Measurements from ENCODE around the gene HMGA1.
A peak's percentile ranks its signal among the peaks of the same experiment; 100 is the strongest.

The HMGA1 gene

DNA sequence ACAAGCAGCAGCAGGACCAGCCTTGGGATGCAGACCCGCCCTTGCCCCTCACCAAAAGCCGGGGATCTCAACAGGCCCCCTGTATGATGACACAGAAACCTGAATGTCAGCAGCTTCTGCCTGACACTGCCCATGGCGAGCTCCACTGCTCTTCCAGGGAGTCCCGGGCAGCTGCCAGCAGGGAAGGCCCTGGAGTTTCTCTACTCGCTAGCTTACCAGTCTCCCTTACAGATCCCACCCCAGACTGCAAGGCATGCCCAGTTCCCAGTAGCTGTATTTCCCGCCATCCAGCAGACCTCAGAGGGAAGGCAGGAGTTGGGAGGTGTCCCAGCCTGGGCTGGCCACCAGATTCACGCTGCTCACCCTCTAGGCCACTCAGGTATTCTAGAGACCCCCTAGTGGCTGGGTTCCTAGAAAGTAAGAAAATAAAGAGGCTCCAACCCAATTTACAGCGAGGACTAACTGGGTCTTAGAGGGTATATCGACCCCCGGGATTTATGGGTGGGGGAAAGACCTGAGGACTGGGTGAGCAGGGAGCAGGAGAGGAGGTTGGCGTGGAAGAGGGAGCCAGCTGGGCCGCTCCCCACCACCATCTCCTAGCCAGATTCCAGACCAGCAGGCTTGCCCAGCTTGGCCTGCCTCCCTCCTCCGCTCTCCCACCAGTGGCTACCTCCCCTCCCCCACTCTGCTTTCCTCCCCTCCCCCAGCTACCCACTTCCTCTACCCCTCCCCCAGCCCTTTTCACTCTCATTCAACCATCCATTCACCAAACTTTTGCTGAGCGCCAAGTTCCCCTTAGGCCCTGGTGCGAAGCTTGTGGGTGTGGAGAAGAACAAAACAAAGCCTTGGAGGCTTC lies 9.7 kb upstream of the HMGA1 start:
- DNase-seq (ENCODE audit: low read depth) = peak; percentile 81
- TF ChIP-seq, protein P1, sequence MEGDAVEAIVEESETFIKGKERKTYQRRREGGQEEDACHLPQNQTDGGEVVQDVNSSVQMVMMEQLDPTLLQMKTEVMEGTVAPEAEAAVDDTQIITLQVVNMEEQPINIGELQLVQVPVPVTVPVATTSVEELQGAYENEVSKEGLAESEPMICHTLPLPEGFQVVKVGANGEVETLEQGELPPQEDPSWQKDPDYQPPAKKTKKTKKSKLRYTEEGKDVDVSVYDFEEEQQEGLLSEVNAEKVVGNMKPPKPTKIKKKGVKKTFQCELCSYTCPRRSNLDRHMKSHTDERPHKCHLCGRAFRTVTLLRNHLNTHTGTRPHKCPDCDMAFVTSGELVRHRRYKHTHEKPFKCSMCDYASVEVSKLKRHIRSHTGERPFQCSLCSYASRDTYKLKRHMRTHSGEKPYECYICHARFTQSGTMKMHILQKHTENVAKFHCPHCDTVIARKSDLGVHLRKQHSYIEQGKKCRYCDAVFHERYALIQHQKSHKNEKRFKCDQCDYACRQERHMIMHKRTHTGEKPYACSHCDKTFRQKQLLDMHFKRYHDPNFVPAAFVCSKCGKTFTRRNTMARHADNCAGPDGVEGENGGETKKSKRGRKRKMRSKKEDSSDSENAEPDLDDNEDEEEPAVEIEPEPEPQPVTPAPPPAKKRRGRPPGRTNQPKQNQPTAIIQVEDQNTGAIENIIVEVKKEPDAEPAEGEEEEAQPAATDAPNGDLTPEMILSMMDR (IDR thresholded peaks at IDR 0.05; ENCODE audit: low read depth, low read length) = no peak
- TF ChIP-seq, protein P2, sequence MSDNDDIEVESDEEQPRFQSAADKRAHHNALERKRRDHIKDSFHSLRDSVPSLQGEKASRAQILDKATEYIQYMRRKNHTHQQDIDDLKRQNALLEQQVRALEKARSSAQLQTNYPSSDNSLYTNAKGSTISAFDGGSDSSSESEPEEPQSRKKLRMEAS (IDR thresholded peaks at IDR 0.05; ENCODE audit: low read depth, low read length) = no peak
- TF ChIP-seq MYC (IDR thresholded peaks at IDR 0.05; ENCODE audit: low read depth, low read length) (no peak), POLR2A (IDR thresholded peaks at IDR 0.05; ENCODE audit: extremely low read depth, insufficient read length) (no peak)
- H3K4me3 ChIP-seq (ENCODE audit: low read depth, low read length) = no peak overlapping the region

DNA sequence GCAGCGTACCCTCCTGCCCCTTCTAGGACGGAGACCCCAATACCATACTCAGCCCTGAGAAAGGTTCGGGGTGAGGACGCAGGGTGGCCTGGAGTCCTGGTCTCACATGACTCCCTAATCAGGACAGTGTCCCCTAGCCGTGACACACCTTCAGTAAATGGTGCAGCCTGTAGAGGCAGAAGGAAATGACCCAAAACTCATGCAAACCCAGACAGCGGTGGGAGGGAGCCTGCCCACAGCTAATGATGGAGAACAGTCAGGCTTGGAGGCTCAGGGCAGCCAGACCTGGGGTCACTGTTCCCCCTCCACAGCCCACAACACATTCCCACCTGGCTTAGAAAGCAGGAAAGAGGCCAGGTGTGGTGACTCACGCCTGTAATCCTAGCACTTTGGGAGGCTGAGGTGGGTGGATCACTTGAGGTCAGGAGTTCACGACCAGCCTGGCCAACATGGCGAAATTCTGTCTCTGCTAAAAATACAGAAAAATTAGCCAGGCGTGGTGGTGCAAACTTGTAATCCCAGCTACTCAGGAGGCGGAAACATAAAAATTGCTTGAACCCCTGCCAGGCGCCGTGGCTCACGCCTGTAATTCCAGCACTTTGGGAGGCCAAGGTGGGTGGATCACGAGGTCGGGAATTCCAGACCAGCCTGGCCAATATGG lies 8.8 kb upstream of the HMGA1 start:
- DNase-seq (ENCODE audit: low read depth) = peak; percentile 22
- H3K4me3 ChIP-seq (ENCODE audit: low read depth, low read length) = no peak overlapping the region
- TF ChIP-seq, protein P2 (IDR thresholded peaks at IDR 0.05; ENCODE audit: low read depth, low read length) = no peak
- TF ChIP-seq, protein P1 (IDR thresholded peaks at IDR 0.05; ENCODE audit: low read depth, low read length) = no peak
- TF ChIP-seq MYC (IDR thresholded peaks at IDR 0.05; ENCODE audit: low read depth, low read length) (no peak), POLR2A (IDR thresholded peaks at IDR 0.05; ENCODE audit: extremely low read depth, insufficient read length) (no peak)

DNA sequence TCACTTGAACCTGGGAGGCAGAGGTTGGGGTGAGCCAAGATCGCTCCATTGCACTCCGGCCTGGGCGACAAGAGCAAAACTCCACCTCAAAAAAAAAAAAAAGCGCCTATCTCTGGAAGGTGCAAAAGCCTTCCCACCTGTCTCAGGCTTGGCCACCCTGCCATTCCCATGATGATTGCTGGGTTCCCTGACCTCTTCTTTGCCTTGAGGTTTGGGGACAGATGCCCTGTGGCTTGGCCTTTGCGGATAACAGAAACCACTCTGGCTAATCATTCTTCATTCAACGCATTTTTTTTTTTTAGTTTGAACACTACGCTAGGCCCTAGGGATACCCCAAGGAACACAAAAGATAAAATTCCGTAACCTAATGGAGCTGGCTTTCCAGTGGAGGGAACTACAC lies 6.8 kb upstream of the HMGA1 start:
- no peak overlapping the region for H3K4me3 ChIP-seq (ENCODE audit: low read depth, low read length)
- no peak for TF ChIP-seq POLR2A (IDR thresholded peaks at IDR 0.05; ENCODE audit: extremely low read depth, insufficient read length)
- TF ChIP-seq, protein P2 (IDR thresholded peaks at IDR 0.05; ENCODE audit: low read depth, low read length) = no peak
- TF ChIP-seq, protein P1 (IDR thresholded peaks at IDR 0.05; ENCODE audit: low read depth, low read length) = no peak
- no peak for TF ChIP-seq MYC (IDR thresholded peaks at IDR 0.05; ENCODE audit: low read depth, low read length)
- DNase-seq (ENCODE audit: low read depth) = no peak

DNA sequence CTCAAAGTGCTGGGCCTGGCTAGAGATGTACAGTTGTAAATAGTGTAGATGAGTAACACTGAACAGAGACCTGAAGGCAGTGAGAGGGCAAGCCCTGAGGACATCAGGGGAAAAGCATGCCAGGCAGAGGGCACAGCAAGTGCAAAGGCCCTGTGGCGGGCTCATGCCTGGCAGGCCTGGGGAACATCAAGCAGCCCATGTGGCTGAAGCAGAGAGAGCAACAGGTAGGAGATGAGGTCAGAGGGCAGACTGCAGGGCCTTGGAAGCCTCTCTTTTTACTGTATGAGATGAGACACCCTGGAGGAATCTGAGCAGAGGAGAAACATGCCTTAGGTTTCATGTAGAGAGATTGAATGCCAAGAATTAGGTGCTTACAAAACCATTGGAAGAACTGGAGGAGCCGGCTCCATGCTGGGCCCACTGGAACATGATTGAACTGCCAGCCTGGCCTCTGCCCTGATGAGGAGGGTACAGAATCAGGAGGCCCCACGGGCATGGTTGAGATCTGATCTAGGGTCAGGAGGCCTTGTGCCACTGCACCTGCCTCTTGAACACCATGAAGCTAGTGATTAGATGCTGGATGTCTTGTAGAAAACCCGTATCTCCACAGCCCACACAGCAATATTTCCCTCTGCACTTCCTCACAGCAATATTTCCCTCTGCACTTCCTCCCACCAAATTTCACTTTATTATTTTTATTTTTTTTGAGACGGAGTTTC lies 5.9 kb upstream of the HMGA1 start:
- no peak overlapping the region for H3K4me3 ChIP-seq (ENCODE audit: low read depth, low read length)
- TF ChIP-seq, protein P1 (IDR thresholded peaks at IDR 0.05; ENCODE audit: low read depth, low read length) = no peak
- TF ChIP-seq, protein P2 (IDR thresholded peaks at IDR 0.05; ENCODE audit: low read depth, low read length) = no peak
- TF ChIP-seq MYC (IDR thresholded peaks at IDR 0.05; ENCODE audit: low read depth, low read length) (no peak), POLR2A (IDR thresholded peaks at IDR 0.05; ENCODE audit: extremely low read depth, insufficient read length) (no peak)
- peak; percentile 8 for DNase-seq (ENCODE audit: low read depth)

DNA sequence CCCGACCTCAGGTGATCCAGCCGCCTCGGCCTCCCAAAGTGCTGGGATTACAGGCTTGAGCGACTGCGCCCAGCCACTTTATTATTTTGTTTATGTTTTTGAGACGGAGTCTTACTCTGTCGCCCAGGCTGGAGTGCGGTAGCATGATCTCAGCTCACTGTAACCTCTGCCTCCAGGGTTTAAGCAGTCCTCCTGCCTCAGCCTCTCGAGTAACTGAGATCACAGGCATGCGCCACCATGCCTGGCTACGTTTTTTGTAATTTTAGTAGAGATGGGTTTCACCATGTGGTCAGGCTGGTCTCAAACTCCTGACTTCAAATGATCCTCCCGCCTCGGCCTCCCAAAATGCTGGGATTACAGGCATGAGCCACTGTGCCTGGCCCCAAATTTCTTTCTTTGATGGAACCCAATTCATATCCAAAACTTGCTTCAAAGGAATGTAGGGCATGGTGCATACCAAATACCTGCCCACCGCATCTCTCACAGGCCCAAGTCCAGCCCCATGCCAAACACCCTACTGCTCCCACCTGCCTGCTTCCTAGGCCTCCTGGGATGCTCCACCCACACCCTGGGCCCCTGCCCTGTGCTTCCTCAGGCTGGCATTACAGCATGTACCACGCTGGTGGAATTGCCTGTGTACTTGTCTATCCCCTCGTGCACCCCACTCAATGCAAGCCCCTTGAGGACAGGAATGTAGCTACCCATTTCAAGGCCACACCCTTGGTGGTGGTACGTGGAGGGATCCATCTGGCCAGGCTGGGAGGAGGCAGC lies 4.9 kb upstream of the HMGA1 start:
- no peak for DNase-seq (ENCODE audit: low read depth)
- no peak overlapping the region for H3K4me3 ChIP-seq (ENCODE audit: low read depth, low read length)
- TF ChIP-seq MYC (IDR thresholded peaks at IDR 0.05; ENCODE audit: low read depth, low read length) = no peak
- TF ChIP-seq, protein P2 (IDR thresholded peaks at IDR 0.05; ENCODE audit: low read depth, low read length) = no peak
- TF ChIP-seq POLR2A (IDR thresholded peaks at IDR 0.05; ENCODE audit: extremely low read depth, insufficient read length) = no peak
- TF ChIP-seq, protein P1 (IDR thresholded peaks at IDR 0.05; ENCODE audit: low read depth, low read length) = no peak
